Astrocyte (in vitro differentiated cells and primary cell): ENCODE data around the gene PAX5. TPM values are rescaled to one million over a fixed set of nuclear protein-coding genes. Genes with fewer than 3 reads are reported as not detected.
A peak's percentile ranks its signal among the peaks of the same experiment; 100 is the strongest.

Source experiments
- DNase-seq: peaks from one replicate; pipeline ENCODE4 v3.0.0-alpha.2; 2010; ENCODE audit warnings: low read depth
- FAIRE-seq: peaks from 2 replicates; lab custom pipeline; 2011; peaks lifted over from hg19 to GRCh38; lab: Jason Lieb, UNC
- H2AFZ ChIP-seq: 2 replicates; pipeline ENCODE4 v1.6.0; 2012; ENCODE audit warnings: low read depth, low read length, inconsistent platforms
- H3K27ac ChIP-seq: 2 replicates; pipeline ENCODE4 v1.5.1; 2011; ENCODE audit warnings: low read depth, low read length, inconsistent platforms
- H3K27me3 ChIP-seq: 2 replicates; pipeline ENCODE4 v1.6.0; 2011; ENCODE audit warnings: low read length, inconsistent platforms; ENCODE audit not compliant: insufficient read depth
- H3K36me3 ChIP-seq: 2 replicates; pipeline ENCODE4 v1.5.1; 2011; ENCODE audit warnings: low read length, inconsistent platforms; ENCODE audit not compliant: insufficient read depth
- H3K4me1 ChIP-seq: 2 replicates; pipeline ENCODE4 v1.5.1; 2011; ENCODE audit warnings: low read length, inconsistent platforms; ENCODE audit not compliant: insufficient read depth
- H3K4me2 ChIP-seq: 2 replicates; pipeline ENCODE4 v1.6.0; 2012; ENCODE audit warnings: low read length, inconsistent platforms
- H3K4me3 ChIP-seq: 2 replicates; pipeline ENCODE4 v1.5.1; 2011; ENCODE audit warnings: low read depth, mild to moderate bottlenecking, low read length, inconsistent platforms; ENCODE audit not compliant: insufficient read depth
- H3K79me2 ChIP-seq: 2 replicates; pipeline ENCODE4 v1.6.0; 2012; ENCODE audit warnings: mild to moderate bottlenecking, low read length, inconsistent platforms; ENCODE audit not compliant: insufficient read depth
- H3K9ac ChIP-seq: 2 replicates; pipeline ENCODE4 v1.6.0; 2012; ENCODE audit warnings: mild to moderate bottlenecking, low read length, inconsistent platforms
- H3K9me3 ChIP-seq: 2 replicates; pipeline ENCODE4 v1.5.1; 2012; ENCODE audit warnings: low read depth, mild to moderate bottlenecking, low read length, inconsistent platforms; ENCODE audit not compliant: insufficient read depth
- H4K20me1 ChIP-seq: 2 replicates; pipeline ENCODE4 v1.6.0; 2012; ENCODE audit warnings: low read length, inconsistent platforms; ENCODE audit not compliant: insufficient read depth
- H3K27ac Mint-ChIP-seq: one replicate; pipeline ENCODE4 v1.8.0; 2021; ENCODE audit warnings: mild to moderate bottlenecking, mixed read lengths; ENCODE audit not compliant: unreplicated experiment
- H3K27me3 Mint-ChIP-seq: one replicate; pipeline ENCODE4 v1.8.0; 2021; ENCODE audit warnings: low read depth, mixed read lengths; ENCODE audit not compliant: unreplicated experiment
- H3K36me3 Mint-ChIP-seq: one replicate; pipeline ENCODE4 v1.8.0; 2021; ENCODE audit warnings: low read depth, mixed read lengths; ENCODE audit not compliant: unreplicated experiment
- H3K4me1 Mint-ChIP-seq: one replicate; pipeline ENCODE4 v1.8.0; 2021; ENCODE audit warnings: low read depth, mixed read lengths; ENCODE audit not compliant: unreplicated experiment
- H3K4me3 Mint-ChIP-seq: one replicate; pipeline ENCODE4 v1.8.0; 2021; ENCODE audit warnings: mild to moderate bottlenecking, moderate library complexity, mixed read lengths; ENCODE audit not compliant: unreplicated experiment
- H3K9me3 Mint-ChIP-seq: one replicate; pipeline ENCODE4 v1.8.0; 2021; ENCODE audit warnings: mild to moderate bottlenecking, mixed read lengths; ENCODE audit not compliant: unreplicated experiment
- CTCF ChIP-seq: IDR thresholded peaks from 2 replicates; pipeline ENCODE4 v1.5.1; 2011; ENCODE audit warnings: low read depth, mild to moderate bottlenecking, inconsistent platforms, low read length, moderate library complexity; ENCODE audit not compliant: insufficient read depth
- EZH2 ChIP-seq: IDR thresholded peaks from 2 replicates; pipeline ENCODE4 v1.6.1; 2012; ENCODE audit warnings: mild to moderate bottlenecking, low read length, inconsistent platforms; ENCODE audit not compliant: insufficient read depth
- total RNA-seq: library from RNA; stranded (reverse); gene quantifications from 2 replicates; pipeline ENCODE4 v1.2.1, GENCODE V29; 2021

Gene PAX5
- total RNA-seq, 1 donor from 2014 or later, result not detected

DNA sequence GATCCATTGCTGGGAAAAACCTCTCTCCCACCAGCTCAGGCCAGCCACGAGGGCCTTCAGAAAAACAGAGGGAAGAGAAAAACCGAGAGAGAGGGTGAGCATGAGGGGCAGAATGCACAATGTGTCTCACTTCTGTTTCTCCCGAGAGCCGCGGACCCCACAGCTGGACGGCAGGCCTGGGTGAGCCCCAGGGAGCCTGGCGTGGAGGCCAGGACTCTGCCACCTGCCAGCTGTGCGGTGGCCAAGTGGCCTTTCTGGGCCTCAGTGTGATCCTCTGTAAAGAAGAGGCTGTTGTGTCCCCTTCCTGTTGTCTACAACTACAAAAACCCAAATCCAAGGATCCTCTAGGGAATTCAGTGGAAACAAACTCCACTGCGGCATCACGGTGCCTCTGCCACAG lies 179.3 kb downstream of the PAX5 start:
- no peak for TF ChIP-seq EZH2
- TF ChIP-seq CTCF, result no peak
- H3K36me3 Mint-ChIP-seq, result no peaks in the 10 kb centered on the region
- Histone ChIP-seq H3K4me3 (no peak overlapping the region), H3K4me1 (no peaks in the 10 kb centered on the region), H3K27me3 (peaks cover 45% of the 10 kb centered on the region), H4K20me1 (no peaks in the 10 kb centered on the region), H3K79me2 (no peaks in the 10 kb centered on the region), H3K4me2 (no peak overlapping the region), H2AFZ (no peak overlapping the region), H3K36me3 (no peaks in the 10 kb centered on the region), H3K9ac (no peak overlapping the region), H3K9me3 (no peaks in the 10 kb centered on the region), H3K27ac (no peak overlapping the region)
- H3K4me3 Mint-ChIP-seq, result peak overlapping the region; percentile 40
- peaks cover 2% of the 10 kb centered on the region for H3K4me1 Mint-ChIP-seq
- H3K27ac Mint-ChIP-seq, result no peak overlapping the region
- no peak for DNase-seq
- no peak for FAIRE-seq
- peaks cover 68% of the 10 kb centered on the region for H3K27me3 Mint-ChIP-seq
- H3K9me3 Mint-ChIP-seq, result no peaks in the 10 kb centered on the region

DNA sequence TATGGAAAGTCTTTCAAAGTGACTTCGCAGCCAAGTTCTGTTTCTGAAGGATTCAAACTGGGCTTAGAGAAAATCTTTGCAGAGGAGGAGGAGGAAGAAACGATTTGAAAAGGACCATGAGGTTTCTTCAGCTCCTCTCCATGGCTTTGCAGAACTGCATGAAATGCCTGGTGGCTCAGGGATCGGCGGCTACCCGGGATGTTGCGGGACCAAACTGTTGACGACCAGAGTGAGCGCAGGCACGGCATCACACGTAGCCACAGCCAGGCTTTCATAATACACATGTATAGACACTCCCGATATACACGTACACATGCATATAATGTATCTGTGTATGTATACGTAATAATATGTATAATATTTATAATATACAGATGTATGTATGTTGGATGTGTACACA lies 180.0 kb downstream of the PAX5 start:
- H4K20me1 ChIP-seq, result no peaks in the 10 kb centered on the region
- no peak overlapping the region for H3K9ac ChIP-seq
- no peaks in the 10 kb centered on the region for H3K9me3 Mint-ChIP-seq
- peaks cover 72% of the 10 kb centered on the region for H3K27me3 Mint-ChIP-seq
- DNase-seq (no peak), FAIRE-seq (no peak)
- H3K4me1 ChIP-seq, result no peaks in the 10 kb centered on the region
- H3K9me3 ChIP-seq, result no peaks in the 10 kb centered on the region
- no peak for TF ChIP-seq CTCF
- TF ChIP-seq EZH2, result no peak
- no peak overlapping the region for H2AFZ ChIP-seq
- no peak overlapping the region for H3K27ac Mint-ChIP-seq
- no peak overlapping the region for H3K4me2 ChIP-seq
- H3K36me3 Mint-ChIP-seq, result no peaks in the 10 kb centered on the region
- H3K4me1 Mint-ChIP-seq, result peaks cover 2% of the 10 kb centered on the region
- no peaks in the 10 kb centered on the region for H3K36me3 ChIP-seq
- H3K79me2 ChIP-seq, result no peaks in the 10 kb centered on the region
- peaks cover 48% of the 10 kb centered on the region for H3K27me3 ChIP-seq
- no peak overlapping the region for H3K4me3 Mint-ChIP-seq
- no peak overlapping the region for H3K27ac ChIP-seq
- no peak overlapping the region for H3K4me3 ChIP-seq

DNA sequence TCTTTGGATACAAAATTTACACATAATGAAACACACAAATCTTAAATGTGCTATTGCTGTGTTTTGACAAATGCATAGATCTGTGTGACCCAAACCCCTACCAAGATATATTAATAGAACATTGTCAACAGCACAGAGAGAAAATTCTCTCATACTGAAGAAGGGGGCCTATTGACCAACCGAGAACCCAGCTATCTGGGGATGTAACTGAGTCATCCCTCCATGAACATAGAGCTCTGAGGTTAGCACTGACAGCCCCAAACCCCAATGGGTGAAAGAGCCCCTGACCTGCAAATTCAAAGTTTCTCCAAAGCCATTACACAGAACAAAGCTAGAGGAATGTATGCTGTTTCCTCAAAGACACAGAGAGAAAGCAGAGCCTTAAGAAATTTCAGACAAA lies 180.8 kb downstream of the PAX5 start:
- H3K27me3 ChIP-seq, result peaks cover 52% of the 10 kb centered on the region
- H3K79me2 ChIP-seq, result no peaks in the 10 kb centered on the region
- H2AFZ ChIP-seq, result no peak overlapping the region
- H3K9me3 ChIP-seq, result no peaks in the 10 kb centered on the region
- Mint-ChIP-seq H3K4me1 (no peaks in the 10 kb centered on the region), H3K9me3 (no peaks in the 10 kb centered on the region), H3K27ac (no peak overlapping the region), H3K36me3 (no peaks in the 10 kb centered on the region), H3K4me3 (no peak overlapping the region), H3K27me3 (peaks cover 72% of the 10 kb centered on the region)
- no peak overlapping the region for H3K4me3 ChIP-seq
- H3K9ac ChIP-seq, result no peak overlapping the region
- H3K4me2 ChIP-seq, result no peak overlapping the region
- no peak overlapping the region for H3K27ac ChIP-seq
- no peaks in the 10 kb centered on the region for H4K20me1 ChIP-seq
- FAIRE-seq (no peak), DNase-seq (no peak)
- no peaks in the 10 kb centered on the region for H3K4me1 ChIP-seq
- no peaks in the 10 kb centered on the region for H3K36me3 ChIP-seq
- no peak for TF ChIP-seq CTCF
- TF ChIP-seq EZH2, result no peak
